GM12801 (cell line): Measurements from ENCODE around the gene HMX2.

Experiments
- TF ChIP-seq, protein P1 (sequence below): IDR thresholded peaks from one replicate; pipeline ENCODE4 v1.5.1; 2011; ENCODE audit warnings: control low read depth; ENCODE audit not compliant: insufficient read length; ENCODE audit errors: extremely low read depth

The HMX2 gene

DNA sequence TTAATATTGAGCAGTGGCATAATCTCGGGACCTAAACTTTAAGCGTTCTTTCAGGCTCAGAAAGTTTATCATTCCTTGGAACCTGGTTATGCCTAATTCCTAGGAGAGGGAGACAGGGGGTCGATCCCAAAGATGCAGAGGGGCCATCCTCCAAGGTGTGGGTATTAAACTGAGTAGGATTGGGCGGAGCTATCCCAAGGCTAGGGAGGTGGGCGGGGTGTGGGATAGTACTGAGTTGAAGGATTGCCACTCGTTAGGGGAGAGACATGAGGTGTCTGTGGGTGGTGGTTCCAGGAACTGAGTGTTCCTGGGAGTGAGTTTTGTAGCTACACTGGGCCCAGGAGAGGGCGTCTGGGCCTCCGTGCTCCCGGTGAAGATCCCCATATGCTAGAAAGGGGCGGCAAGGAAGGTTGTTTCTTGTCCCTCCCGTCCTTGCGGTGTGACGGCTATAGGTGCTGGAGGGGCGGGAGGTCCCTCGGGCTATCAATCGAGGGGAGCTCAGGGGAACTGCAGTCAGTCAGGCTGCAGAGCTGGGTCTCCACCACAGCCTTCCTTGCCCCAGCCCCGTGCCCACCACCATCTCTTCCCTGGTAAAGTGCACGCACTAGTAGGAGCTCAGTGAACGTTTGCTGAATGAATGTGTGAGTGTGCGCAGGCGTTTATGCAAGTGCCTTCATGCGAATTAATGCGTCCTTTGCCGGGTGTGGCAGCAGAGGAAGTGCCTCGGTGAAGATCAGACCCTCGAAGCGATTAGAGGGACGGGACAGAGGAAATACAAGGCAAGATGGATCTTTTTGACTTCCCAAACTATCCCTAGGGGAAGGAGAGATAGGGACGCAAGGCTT is 3.0 kb upstream of the HMX2 start:
- TF ChIP-seq, protein P1, sequence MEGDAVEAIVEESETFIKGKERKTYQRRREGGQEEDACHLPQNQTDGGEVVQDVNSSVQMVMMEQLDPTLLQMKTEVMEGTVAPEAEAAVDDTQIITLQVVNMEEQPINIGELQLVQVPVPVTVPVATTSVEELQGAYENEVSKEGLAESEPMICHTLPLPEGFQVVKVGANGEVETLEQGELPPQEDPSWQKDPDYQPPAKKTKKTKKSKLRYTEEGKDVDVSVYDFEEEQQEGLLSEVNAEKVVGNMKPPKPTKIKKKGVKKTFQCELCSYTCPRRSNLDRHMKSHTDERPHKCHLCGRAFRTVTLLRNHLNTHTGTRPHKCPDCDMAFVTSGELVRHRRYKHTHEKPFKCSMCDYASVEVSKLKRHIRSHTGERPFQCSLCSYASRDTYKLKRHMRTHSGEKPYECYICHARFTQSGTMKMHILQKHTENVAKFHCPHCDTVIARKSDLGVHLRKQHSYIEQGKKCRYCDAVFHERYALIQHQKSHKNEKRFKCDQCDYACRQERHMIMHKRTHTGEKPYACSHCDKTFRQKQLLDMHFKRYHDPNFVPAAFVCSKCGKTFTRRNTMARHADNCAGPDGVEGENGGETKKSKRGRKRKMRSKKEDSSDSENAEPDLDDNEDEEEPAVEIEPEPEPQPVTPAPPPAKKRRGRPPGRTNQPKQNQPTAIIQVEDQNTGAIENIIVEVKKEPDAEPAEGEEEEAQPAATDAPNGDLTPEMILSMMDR = no peak

- TF ChIP-seq, protein P1 = no peak
Measured at GRCh38 chr10:123145542-123146012, 2.4 kb upstream of the HMX2 start.

DNA sequence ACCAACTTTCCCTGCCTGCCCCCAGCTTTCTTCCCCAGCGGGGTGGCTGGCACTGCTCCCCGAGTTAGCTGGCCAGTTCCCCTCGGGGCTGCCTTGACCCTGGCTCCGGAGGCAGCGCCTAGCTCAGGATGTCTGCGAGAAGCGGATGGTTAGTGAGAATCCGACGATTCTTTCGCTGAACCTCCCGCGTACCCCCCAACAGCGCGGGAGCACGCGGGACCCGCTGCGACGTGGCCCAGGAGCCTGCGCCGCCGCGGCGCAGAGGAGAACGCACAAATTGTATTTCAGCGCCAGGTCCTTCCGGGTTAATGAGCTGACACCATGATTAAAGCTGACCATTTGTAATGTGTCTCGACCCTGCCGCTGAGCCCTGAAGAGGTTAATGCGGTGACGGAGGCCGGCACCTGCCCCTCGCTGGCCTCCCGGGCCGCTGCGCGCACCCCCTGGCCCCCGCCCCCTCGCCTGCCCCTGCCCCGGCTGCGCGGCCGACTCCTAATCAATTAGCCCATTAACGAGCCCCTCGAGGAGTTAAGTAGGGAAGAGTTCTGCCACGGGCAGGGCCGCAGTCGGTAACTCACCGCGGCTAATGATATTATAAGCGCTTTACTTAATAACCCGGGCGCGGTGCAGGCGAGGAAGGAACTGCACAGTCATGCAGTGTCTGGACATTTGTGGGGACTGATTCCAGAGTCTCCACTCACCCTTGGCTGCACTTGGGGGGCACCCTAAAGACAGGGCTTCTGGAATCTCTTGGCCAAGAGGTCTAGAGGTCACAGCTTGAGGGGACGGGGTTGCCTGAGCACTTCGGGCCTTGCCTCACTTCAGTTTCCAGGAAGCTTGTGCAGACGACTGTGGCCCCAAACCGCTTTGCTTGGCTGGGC is 1.7 kb upstream of the HMX2 start:
- TF ChIP-seq, protein P1 = no peak

GRCh38 chr10:123146894-123147634 is 872 bp upstream of the HMX2 start:
- TF ChIP-seq, protein P1 = no peak

DNA sequence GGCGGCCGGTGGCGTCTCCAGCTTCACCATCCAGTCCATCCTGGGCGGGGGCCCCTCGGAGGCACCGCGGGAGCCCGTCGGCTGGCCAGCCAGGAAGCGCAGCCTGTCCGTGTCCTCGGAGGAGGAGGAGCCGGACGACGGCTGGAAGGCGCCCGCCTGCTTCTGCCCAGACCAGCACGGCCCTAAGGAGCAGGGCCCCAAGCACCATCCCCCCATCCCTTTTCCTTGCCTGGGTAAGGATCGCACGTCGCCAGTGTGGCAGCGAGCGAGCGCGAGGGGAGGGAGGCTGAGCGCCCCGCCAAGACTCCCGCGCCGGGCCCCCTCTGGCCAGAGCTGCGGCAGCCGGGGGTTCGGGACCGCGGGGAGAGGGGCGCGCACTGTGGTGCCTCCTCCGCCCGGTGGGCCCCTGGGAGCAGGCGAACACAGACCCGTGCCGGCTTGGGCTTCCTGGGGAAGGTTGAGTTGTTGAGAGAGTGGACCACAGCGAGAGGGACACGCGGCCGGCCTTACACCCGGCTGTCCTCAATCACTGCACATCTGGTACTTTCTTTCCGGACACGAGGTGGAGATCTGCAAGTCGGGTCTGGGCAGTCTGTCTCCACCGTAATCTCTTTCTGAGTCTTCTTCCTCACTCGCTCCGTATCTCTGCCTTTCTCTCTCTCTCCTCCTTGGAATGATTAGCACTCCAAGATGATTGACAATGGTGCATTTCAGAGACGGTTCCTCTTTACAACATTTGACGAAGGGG is 652 bp downstream of the HMX2 start:
- TF ChIP-seq, protein P1 = no peak

GRCh38 chr10:123149162-123149567 is 1.2 kb downstream of the HMX2 start:
- TF ChIP-seq, protein P1 = no peak
